Measurements from ENCODE around the gene CYP26B1. TPM values are rescaled to one million over a fixed set of nuclear protein-coding genes. Genes with fewer than 3 reads are reported as not detected.

CYP26B1 gene
- total RNA-seq, 1 donor from 2014 or later = 4.7 TPM

DNA sequence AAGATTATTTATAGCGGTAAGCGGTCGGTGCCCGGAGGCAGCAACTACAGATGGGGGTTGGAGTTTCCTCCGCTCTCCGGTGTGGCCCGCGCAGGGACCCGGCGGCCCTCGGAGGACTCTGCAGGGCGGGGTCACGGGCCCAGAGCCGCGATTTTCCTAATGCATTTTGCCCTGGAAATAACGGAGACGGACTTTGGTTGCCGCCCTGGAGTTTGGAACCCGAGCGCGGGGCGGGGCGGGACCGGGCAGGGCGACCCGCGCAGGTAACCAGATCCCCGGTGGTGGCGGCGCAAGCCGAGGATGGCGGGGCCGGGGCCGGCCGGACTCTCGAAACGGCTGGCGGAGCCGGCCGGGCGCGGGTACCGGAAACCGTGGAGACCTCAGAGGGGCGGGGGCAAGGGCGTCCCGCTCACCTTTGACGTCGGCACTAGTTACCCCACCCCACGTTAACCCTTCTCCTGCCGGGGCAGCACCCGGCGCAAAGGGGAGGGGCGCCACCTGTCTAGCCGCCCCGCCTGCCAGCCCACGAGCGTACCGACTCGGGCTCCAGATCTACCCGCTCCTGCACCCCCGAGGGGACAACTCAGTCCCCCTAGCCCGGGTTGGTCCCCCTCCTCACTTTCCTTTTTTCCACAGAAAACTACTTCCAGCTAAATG lies 2.9 kb downstream of the CYP26B1 start:
- Mint-ChIP-seq H3K9me3 (ENCODE audit: low read depth) (no peaks in the 10 kb centered on the region), H3K27ac (ENCODE audit: unreplicated experiment) (peak overlapping the region; percentile 12), H3K4me1 (ENCODE audit: low read depth) (peaks cover 46% of the 10 kb centered on the region), H3K27me3 (ENCODE audit: low read depth) (peaks cover 33% of the 10 kb centered on the region), H3K36me3 (ENCODE audit: low read depth) (peaks cover 3% of the 10 kb centered on the region), H3K4me3 (ENCODE audit: unreplicated experiment) (peak overlapping the region; percentile 76)
- no peak for DNase-seq (ENCODE audit: low spot score)
- TF ChIP-seq CTCF (IDR thresholded peaks at IDR 0.05) = no peak

DNA sequence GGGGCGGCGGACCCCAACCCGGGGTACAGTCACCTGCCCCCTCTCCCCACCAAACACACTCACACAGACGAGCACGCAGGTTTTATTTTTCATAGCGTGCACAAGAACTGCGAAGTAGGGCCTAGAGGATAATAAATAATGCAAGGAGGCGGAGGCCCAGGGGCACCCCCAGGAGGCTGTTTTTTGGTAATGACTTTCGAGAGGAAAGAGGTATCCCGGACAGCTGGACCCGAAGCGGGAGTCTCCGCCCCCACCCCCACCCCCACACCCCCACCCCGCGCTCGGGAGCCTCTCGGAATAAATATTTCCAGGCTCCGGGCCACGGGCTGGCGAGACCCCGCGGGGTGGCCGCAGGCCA lies 3.4 kb downstream of the CYP26B1 start:
- no peak for DNase-seq (ENCODE audit: low spot score)

GRCh38 chr2:72143441-72144273 lies 4.0 kb downstream of the CYP26B1 start:
- Mint-ChIP-seq H3K27me3 (ENCODE audit: low read depth) (peaks cover 26% of the 10 kb centered on the region), H3K9me3 (ENCODE audit: low read depth) (no peaks in the 10 kb centered on the region), H3K36me3 (ENCODE audit: low read depth) (peaks cover 3% of the 10 kb centered on the region), H3K4me3 (ENCODE audit: unreplicated experiment) (peak overlapping the region; percentile 52), H3K27ac (ENCODE audit: unreplicated experiment) (no peak overlapping the region), H3K4me1 (ENCODE audit: low read depth) (peaks cover 47% of the 10 kb centered on the region)
- DNase-seq (ENCODE audit: low spot score) = peak; percentile 92
- TF ChIP-seq CTCF (IDR thresholded peaks at IDR 0.05) = no peak

More for the DNA sequence above, 3.4 kb downstream of the CYP26B1 start:
- Mint-ChIP-seq H3K27me3 (ENCODE audit: low read depth) (peaks cover 30% of the 10 kb centered on the region), H3K4me1 (ENCODE audit: low read depth) (peaks cover 46% of the 10 kb centered on the region), H3K4me3 (ENCODE audit: unreplicated experiment) (peak overlapping the region; percentile 48), H3K27ac (ENCODE audit: unreplicated experiment) (no peak overlapping the region), H3K36me3 (ENCODE audit: low read depth) (peaks cover 3% of the 10 kb centered on the region), H3K9me3 (ENCODE audit: low read depth) (no peaks in the 10 kb centered on the region)
- peak; percentile 39 for TF ChIP-seq CTCF (IDR thresholded peaks at IDR 0.05)

DNA sequence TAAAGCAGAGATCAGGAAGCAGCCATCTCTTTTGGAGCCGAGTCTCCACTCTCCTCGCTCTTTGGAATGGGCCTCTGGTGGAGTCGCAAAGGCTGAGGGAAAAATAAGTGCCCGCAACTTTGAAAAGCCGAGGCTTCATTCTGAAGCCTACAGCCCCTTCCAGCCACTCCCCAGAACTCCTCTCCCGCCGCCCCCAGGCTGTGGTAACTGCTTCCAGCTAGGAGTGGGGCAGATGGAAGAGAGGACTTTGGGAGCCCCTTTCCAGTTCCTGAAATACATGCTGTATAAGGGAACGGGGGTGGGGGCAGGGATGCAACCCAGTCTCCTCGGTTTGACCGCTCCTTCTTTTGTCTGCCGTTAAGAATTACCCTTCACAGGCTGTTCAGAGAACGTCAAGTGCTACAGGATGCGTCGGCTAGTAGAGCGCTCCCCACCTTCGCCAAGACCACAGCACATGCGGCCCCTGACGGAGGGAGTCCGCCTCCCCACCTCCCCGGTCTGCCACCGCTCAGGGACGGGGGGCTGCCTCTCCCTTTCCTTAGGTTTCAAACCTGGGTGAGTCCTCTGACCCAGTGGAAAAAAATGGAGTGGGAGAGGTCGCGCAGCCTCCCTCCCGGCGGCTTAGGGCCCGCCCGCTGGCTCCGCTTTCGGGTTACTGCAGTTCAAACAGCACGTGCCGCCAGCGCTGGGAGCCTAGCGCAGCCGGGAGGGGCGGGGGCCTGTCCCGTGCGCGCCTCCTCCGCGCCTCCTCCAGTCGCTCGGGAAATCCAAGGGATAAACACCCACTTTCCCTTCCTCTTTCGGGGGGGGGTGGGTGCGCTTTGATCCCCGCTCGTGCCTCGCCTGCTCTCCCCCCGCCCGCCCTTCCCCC lies 4.9 kb downstream of the CYP26B1 start:
- H3K27ac Mint-ChIP-seq (ENCODE audit: unreplicated experiment) = no peak overlapping the region
- H3K27me3 Mint-ChIP-seq (ENCODE audit: low read depth) = peaks cover 21% of the 10 kb centered on the region

More for the DNA sequence above, 4.9 kb downstream of the CYP26B1 start:
- TF ChIP-seq CTCF (IDR thresholded peaks at IDR 0.05) = no peak
- peaks cover 42% of the 10 kb centered on the region for H3K4me1 Mint-ChIP-seq (ENCODE audit: low read depth)
- peaks cover 3% of the 10 kb centered on the region for H3K36me3 Mint-ChIP-seq (ENCODE audit: low read depth)
- no peak overlapping the region for H3K4me3 Mint-ChIP-seq (ENCODE audit: unreplicated experiment)
- H3K9me3 Mint-ChIP-seq (ENCODE audit: low read depth) = no peaks in the 10 kb centered on the region
- DNase-seq (ENCODE audit: low spot score) = no peak

All from chondrocyte (in vitro differentiated cells).